ENCODE data around the gene PLAAT1.

DNA sequence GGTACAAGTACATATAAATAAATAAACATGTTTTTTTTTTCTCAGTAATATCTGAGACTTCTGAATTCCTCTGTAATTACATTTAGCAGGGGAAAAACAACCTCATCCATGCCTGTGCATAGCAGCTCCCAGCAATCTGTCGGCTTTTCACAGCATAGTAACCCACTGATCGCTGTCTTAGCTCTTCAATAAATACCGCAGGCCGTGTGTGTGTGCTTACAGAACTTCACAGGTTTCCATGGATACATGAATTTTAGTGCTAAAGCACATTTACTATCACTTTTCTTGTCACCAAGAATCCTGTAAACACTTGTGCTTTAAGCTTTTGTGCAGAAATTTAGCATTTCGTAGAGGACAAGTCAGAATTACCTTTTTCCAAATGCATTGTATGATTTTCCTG, 4.0 kb upstream of the PLAAT1 start:
- TF ChIP-seq, protein P1, sequence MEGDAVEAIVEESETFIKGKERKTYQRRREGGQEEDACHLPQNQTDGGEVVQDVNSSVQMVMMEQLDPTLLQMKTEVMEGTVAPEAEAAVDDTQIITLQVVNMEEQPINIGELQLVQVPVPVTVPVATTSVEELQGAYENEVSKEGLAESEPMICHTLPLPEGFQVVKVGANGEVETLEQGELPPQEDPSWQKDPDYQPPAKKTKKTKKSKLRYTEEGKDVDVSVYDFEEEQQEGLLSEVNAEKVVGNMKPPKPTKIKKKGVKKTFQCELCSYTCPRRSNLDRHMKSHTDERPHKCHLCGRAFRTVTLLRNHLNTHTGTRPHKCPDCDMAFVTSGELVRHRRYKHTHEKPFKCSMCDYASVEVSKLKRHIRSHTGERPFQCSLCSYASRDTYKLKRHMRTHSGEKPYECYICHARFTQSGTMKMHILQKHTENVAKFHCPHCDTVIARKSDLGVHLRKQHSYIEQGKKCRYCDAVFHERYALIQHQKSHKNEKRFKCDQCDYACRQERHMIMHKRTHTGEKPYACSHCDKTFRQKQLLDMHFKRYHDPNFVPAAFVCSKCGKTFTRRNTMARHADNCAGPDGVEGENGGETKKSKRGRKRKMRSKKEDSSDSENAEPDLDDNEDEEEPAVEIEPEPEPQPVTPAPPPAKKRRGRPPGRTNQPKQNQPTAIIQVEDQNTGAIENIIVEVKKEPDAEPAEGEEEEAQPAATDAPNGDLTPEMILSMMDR (IDR thresholded peaks at IDR 0.05): no peak
- TF ChIP-seq POLR2A (IDR thresholded peaks at IDR 0.05): no peak

Data from ovary (tissue), 3 donors.